ACC112 (cell line): Measurements from ENCODE around the gene BNC2.

Experiments
- H2AFZ ChIP-seq: fragments of 200-600 bp; sonication (generic); one replicate; pipeline ENCODE4 v1.6.0; 2017; ENCODE audit warnings: antibody characterized with exemption, low read length; ENCODE audit not compliant: unreplicated experiment
- H3K27ac ChIP-seq: fragments of 200-600 bp; sonication (generic); 2 replicates; pipeline ENCODE4 v1.5.1; 2014; ENCODE audit warnings: low read depth, mild to moderate bottlenecking, antibody characterized with exemption, low read length, moderate library complexity
- H3K27me3 ChIP-seq: fragments of 200-600 bp; sonication (generic); 2 replicates; pipeline ENCODE4 v1.6.1; 2014; ENCODE audit warnings: mild to moderate bottlenecking, antibody characterized with exemption, low read length, moderate library complexity, mixed read lengths; ENCODE audit not compliant: insufficient read depth
- H3K36me3 ChIP-seq: fragments of 200-600 bp; sonication (generic); 2 replicates; pipeline ENCODE4 v1.6.1; 2016; ENCODE audit warnings: mild to moderate bottlenecking, antibody characterized with exemption, low read length, moderate library complexity, mixed read lengths; ENCODE audit not compliant: insufficient read depth
- H3K4me1 ChIP-seq: fragments of 200-600 bp; sonication (generic); one replicate; pipeline ENCODE4 v1.6.1; 2016; ENCODE audit warnings: low read length, mixed read lengths; ENCODE audit not compliant: insufficient read depth, unreplicated experiment, control insufficient read depth
- H3K4me3 ChIP-seq: fragments of 200-600 bp; sonication (generic); 2 replicates; pipeline ENCODE4 v1.5.1; 2014; ENCODE audit warnings: mild to moderate bottlenecking, low read depth, low read length
- H3K79me2 ChIP-seq: fragments of 200-600 bp; sonication (generic); one replicate; pipeline ENCODE4 v1.6.0; 2016; ENCODE audit warnings: low read length; ENCODE audit not compliant: control insufficient read depth, unreplicated experiment, insufficient read depth

Gene BNC2

DNA sequence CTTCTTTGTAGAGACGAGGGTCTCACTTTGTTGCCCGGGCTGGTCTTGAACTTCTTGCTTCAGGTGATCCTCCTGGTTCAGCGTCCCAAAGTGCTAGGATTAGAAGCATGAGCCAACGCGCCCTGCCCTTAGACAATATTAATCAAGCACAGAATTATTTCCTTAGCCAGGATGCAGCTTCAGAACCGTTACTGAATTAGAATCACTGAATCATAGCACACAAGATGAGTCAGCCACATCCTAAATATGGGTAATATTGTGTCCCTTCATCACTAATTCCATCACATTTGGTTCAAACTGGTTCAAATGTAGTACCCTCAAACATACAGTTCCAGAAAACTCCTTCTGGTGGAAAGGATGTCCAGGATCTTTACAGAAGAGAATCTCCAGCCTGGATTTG is 82.7 kb downstream of the BNC2 start:
- no peak overlapping the region for H3K4me3 ChIP-seq
- peaks cover 23% of the 10 kb centered on the region for H3K79me2 ChIP-seq
- H3K27me3 ChIP-seq: no peaks in the 10 kb centered on the region
- H3K27ac ChIP-seq: 0 out of 2 replicates have a peak overlapping the region, but pooled peaks have one; percentile 30
- H2AFZ ChIP-seq: no peak overlapping the region
- H3K4me1 ChIP-seq: peaks cover 10% of the 10 kb centered on the region
- H3K36me3 ChIP-seq: 0 out of 2 replicates have a peak, but pooled peaks cover 4% of the 10 kb centered on the region

DNA sequence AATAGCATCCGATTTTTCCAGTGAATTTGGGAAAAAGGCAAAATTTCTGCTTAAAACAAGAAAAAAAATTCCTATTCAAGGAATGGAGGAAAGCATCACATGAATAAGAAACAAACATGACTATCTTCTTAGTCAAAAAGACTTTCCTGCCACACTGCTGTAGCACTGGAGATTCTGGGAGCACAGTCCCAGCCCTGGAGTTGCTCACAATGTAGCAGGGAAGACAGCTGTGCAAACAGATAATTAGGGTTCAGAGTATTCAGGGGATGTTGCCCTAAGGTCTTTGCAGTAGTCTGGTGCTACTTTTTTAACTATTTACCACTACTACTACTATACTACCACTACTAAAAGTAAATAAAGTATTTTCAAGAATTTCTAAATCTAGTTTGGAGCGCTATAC is 86.5 kb downstream of the BNC2 start:
- 0 out of 2 replicates have a peak, but pooled peaks cover 3% of the 10 kb centered on the region for H3K36me3 ChIP-seq
- no peak overlapping the region for H3K27ac ChIP-seq
- no peak overlapping the region for H3K4me3 ChIP-seq
- H3K27me3 ChIP-seq: no peaks in the 10 kb centered on the region
- H3K79me2 ChIP-seq: peaks cover 19% of the 10 kb centered on the region
- H2AFZ ChIP-seq: no peak overlapping the region
- H3K4me1 ChIP-seq: peaks cover 9% of the 10 kb centered on the region

DNA sequence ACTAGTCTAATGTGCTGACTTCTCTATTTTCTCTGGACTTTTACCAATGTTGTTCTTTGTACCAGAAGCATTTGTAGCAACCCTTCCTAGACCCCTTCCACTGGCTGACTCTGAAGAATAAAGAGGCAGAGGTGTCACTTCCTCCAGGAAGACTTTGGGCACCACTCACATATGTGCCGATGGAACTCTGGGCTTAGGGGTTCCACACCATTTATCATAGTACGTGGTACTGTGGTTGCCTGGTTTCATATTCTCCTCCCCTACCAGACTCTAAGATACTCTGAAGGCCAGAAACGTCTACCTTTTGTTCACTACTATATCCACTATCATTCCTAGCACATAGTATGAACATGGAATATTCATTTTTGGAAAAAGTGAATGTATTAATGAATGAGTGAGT is 88.0 kb downstream of the BNC2 start:
- peaks cover 18% of the 10 kb centered on the region for H3K79me2 ChIP-seq

DNA sequence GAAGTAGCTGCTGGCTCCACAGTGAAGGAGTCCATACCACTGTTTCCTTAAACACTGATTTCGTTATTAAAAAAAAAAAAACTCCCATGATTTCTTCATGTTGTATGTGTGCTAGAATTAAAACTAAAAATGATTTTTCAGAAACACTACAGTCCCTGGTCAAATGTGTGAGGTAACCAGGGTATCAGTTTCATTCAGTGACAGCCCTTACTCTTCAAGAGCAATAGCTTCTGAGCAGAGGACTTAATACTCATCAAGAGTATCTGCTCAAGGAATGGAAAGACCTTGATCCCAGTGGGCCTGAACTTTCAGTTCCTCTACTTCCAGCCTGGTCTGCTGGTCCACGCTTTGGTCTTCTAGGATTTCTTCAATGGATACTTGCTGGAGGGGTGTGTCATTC is 95.1 kb downstream of the BNC2 start:
- Histone ChIP-seq H2AFZ (no peak overlapping the region), H3K4me1 (peaks cover 6% of the 10 kb centered on the region), H3K27ac (no peak overlapping the region), H3K27me3 (no peaks in the 10 kb centered on the region), H3K4me3 (no peak overlapping the region), H3K36me3 (peaks cover 8% of the 10 kb centered on the region), H3K79me2 (peaks cover 11% of the 10 kb centered on the region)

More for the DNA sequence above, 88.0 kb downstream of the BNC2 start:
- Histone ChIP-seq H3K4me1 (peaks cover 9% of the 10 kb centered on the region), H2AFZ (no peak overlapping the region), H3K27ac (no peak overlapping the region), H3K36me3 (no peaks in the 10 kb centered on the region), H3K4me3 (no peak overlapping the region), H3K27me3 (no peaks in the 10 kb centered on the region)

DNA sequence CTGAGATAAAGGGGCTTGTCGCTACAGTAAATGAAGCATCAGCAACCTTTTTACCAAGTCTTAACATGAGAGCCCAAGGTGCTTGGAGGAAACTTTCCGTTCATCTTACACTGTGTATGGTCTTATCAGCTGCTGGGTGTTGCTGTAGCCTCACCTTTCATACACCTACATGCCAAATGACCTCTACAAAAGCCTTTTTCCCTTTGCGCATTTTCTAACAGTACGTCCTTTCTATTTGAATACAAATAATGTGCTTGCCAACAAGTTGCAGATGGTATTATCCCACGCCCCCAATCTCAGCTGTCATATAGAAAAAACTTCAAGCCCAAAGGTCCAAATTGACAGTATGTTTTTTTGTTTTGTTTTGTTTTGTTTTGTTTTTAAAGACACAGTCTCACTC is 96.9 kb downstream of the BNC2 start:
- H3K27me3 ChIP-seq: no peaks in the 10 kb centered on the region
- H3K36me3 ChIP-seq: peaks cover 8% of the 10 kb centered on the region
- no peak overlapping the region for H3K4me3 ChIP-seq
- H3K27ac ChIP-seq: no peak overlapping the region
- peaks cover 6% of the 10 kb centered on the region for H3K79me2 ChIP-seq
- no peak overlapping the region for H2AFZ ChIP-seq
- peaks cover 6% of the 10 kb centered on the region for H3K4me1 ChIP-seq

DNA sequence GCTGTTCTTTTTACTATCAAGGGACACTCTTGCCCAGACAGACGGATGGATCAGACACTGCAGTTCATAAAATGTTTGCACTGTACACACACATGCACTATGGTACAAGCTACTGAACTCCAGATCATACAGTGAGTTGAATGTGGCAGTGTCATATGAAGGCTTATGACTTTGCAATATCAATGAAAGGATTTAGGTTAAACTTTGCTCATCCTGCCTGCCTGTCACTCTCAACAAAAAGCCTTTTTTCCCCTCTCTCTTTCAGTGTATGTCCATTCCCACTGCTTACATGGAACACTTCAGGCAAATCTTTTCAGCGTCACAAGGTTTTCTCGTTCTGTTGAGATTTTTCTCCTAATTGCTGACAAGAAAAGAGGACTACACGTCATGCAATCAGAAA is 97.4 kb downstream of the BNC2 start:
- Histone ChIP-seq H3K4me3 (no peak overlapping the region), H3K79me2 (peaks cover 6% of the 10 kb centered on the region), H3K27ac (no peak overlapping the region), H2AFZ (no peak overlapping the region), H3K27me3 (no peaks in the 10 kb centered on the region), H3K4me1 (peaks cover 4% of the 10 kb centered on the region), H3K36me3 (peaks cover 8% of the 10 kb centered on the region)

DNA sequence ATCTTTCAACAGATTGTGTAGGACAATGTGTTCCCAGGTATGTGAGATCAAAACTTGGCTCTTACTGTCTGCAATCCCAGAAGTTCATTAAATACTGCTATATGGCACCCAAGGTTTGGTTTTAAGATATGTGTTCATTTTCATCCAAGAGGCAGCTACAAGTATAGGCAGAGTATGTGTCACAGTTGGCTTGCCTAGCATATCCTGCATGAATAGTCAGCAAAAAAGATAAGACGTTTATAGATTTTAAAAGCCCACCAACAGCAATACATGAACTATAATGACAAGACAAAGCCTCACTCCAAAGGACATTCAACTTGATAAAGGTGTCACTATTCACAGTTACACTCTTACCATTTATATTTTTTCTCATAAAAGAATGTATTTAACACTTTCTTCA is 99.1 kb downstream of the BNC2 start:
- Histone ChIP-seq H3K4me1 (no peaks in the 10 kb centered on the region), H3K27me3 (no peaks in the 10 kb centered on the region), H3K79me2 (peaks cover 2% of the 10 kb centered on the region)

DNA sequence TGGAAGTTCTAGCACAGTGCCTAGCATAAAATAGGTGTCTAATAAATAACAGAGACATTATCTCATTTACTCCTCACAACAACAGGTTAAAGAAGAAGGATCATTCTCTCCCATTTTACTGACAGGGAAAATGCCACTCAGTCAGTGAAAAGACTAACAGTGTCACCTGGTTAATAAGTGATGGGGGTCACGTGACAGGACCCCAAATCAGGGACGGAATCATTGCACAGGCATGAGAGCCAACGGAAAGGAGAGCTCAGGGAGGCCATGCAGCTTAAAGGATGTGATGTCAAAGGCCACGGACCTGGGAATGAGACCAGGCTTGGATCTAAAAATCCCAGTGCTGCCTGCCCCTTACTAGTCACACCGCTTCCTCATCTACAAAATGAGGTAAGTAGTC is 101.2 kb downstream of the BNC2 start:
- Histone ChIP-seq H3K36me3 (no peaks in the 10 kb centered on the region), H3K27ac (no peak overlapping the region), H3K4me1 (no peaks in the 10 kb centered on the region), H3K79me2 (peaks cover 2% of the 10 kb centered on the region), H3K4me3 (no peak overlapping the region), H3K27me3 (no peaks in the 10 kb centered on the region), H2AFZ (no peak overlapping the region)

More for the DNA sequence above, 99.1 kb downstream of the BNC2 start:
- Histone ChIP-seq H3K36me3 (peaks cover 8% of the 10 kb centered on the region), H3K27ac (no peak overlapping the region), H3K4me3 (no peak overlapping the region), H2AFZ (no peak overlapping the region)

DNA sequence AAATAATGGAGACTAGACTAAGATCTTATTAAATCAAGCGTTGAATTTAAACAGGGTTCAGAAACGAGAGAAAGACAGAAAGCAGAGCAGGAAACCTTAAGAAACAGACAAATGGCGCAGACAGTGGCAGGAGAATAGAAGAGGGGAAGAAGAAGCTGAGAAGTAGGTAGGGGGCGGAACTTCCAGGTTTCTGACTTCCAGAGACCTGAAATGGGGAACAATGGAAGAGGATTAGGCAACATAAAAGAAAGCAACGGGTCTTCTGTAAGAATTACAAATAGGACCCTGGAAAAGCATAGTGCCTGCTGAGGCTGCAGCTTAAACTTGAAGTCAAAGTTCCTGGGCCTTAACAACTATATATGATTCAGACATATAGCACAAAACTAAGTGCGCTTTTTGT is 101.7 kb downstream of the BNC2 start:
- H3K4me1 ChIP-seq: no peaks in the 10 kb centered on the region
- H3K27me3 ChIP-seq: no peaks in the 10 kb centered on the region
- H3K4me3 ChIP-seq: no peak overlapping the region
- H3K27ac ChIP-seq: no peak overlapping the region
- no peaks in the 10 kb centered on the region for H3K36me3 ChIP-seq
- H3K79me2 ChIP-seq: peaks cover 2% of the 10 kb centered on the region
- no peak overlapping the region for H2AFZ ChIP-seq

DNA sequence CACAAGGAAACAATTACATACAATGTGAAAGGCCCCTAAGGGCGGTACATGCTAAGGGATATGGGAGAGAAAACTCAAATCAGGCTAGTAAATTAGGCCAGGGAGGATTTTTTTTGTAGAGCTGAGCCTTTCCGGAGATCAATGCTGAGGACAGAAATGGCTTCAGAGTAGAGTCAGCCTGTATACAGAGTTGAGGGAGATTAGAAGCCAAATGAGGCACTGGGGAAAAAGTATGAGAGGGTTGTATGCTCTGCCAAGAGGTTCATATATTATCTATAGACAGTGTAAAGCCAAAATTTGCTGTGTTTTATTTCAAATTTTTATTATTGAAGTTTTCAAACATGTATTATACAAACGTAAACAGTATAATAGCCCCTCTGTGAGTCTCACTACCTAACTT is 103.1 kb downstream of the BNC2 start:
- H3K36me3 ChIP-seq: no peaks in the 10 kb centered on the region
- H3K4me3 ChIP-seq: no peak overlapping the region
- no peak overlapping the region for H3K27ac ChIP-seq
- no peaks in the 10 kb centered on the region for H3K27me3 ChIP-seq
- H3K4me1 ChIP-seq: no peaks in the 10 kb centered on the region
- no peak overlapping the region for H2AFZ ChIP-seq
- H3K79me2 ChIP-seq: peaks cover 2% of the 10 kb centered on the region

DNA sequence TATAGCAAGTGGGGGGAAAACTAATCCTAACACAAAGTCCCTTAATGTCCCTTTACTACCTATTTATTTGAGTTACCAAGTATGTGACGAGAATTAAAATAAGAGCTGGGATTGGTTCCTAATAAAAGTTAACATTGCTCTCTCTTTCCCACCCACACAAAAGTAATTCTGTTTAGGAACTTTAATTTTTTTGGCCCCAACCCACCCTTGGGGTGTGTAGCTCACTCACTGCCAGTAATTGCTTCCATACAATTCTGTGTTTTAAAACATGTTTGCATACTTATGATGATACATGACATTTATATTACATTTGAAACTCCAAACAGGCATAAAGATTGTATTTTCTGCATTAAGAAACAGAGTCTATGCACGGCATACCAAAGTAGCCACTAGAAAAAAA is 106.5 kb downstream of the BNC2 start:
- H3K36me3 ChIP-seq: no peaks in the 10 kb centered on the region
- H3K27me3 ChIP-seq: no peaks in the 10 kb centered on the region
- H2AFZ ChIP-seq: no peak overlapping the region
- no peaks in the 10 kb centered on the region for H3K4me1 ChIP-seq
- H3K27ac ChIP-seq: no peak overlapping the region
- no peak overlapping the region for H3K4me3 ChIP-seq
- no peaks in the 10 kb centered on the region for H3K79me2 ChIP-seq
